CD4-positive, alpha-beta T cell treated with Interleukin-6 for 4 hours (primary cell): ENCODE measurements around the gene YEATS4.
"Not testable (repeated sequence)": the region's sequence is repeated elsewhere in the genome, so short reads cannot be mapped to it uniquely, and the experiment has no call there.

Source experiments
- DNase-seq: peaks from one replicate; pipeline ENCODE4 v3.0.0-alpha.2; 2020; ENCODE audit warnings: mixed read lengths

The YEATS4 gene

GRCh38 chr12:69359531-69360347 lies at the start of gene YEATS4:
Gene YEATS4 (plus strand): TSS chr12:69359743. CDS start chr12:69359973, 230 bp downstream.
- peak; percentile 88 for DNase-seq

- DNase-seq, result no peak
These were observed 46.3 kb upstream of the YEATS4 start for GRCh38 chr12:69313209-69313608.

- not testable (repeated sequence) for DNase-seq
These were observed 42.8 kb upstream of the YEATS4 start for GRCh38 chr12:69316784-69317183.

DNA sequence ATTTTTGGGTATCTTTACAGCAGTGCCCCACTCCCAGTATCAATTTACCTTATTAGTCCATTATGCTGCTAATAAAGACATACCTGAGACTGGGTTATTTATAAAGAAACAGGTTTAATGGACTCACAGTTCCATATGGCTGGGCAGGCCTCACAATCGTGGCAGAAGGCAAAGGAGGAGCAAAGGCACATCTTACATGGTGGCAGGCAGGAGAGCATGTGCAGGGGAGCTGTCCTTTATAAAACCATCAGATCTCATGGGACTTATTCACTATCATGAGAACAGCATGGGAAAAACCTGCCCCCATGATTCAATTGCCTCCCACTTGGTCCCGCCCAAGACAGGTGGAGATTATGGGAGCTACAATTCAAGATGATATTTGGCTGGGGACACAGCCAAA lies 42.3 kb upstream of the YEATS4 start:
- not testable (repeated sequence) for DNase-seq

DNA sequence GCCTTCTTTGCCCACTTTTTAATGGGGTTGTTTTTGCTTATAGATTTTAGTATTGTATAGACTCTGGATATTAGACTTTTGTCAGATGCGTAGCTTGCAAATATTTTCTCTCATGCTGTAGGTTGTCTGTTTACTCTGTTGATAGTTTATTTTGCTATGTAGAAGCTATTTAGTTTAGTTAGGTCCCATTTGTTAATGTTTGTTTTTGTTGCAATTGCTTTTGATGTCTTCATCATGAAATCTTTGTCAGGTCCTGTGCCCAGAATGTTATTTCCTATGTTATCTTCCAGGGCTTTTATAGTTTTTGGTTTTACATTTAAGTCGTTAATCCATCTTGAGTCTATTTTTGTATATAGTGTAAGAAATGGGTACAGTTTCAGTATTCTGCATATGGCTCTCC lies 41.3 kb upstream of the YEATS4 start:
- DNase-seq, result no peak

DNA sequence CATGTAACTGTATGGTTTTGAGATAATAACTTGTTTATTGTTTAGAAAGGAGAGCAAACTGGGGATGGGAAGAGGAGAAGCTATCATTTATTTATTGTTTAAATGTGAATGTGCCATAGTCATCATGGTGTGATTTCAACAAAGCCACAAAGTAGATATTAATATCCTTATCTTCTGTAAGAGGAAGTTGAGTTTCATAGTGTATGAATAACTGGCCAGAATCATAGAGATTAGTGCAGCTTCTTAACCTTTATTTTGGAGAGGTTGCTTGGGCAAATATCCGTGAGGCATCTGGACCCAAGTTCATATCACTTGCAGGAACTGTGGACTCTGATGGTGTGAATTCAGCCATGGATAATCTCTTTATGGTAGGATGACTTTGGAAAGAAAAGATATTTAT lies 38.2 kb upstream of the YEATS4 start:
- DNase-seq, result no peak

GRCh38 chr12:69324797-69325466 lies 34.6 kb upstream of the YEATS4 start:
- DNase-seq, result no peak

GRCh38 chr12:69328426-69328825 lies 31.1 kb upstream of the YEATS4 start:
- DNase-seq, result no peak

- DNase-seq, result peak; percentile 50
These were observed 29.7 kb upstream of the YEATS4 start for GRCh38 chr12:69329669-69330428.

DNA sequence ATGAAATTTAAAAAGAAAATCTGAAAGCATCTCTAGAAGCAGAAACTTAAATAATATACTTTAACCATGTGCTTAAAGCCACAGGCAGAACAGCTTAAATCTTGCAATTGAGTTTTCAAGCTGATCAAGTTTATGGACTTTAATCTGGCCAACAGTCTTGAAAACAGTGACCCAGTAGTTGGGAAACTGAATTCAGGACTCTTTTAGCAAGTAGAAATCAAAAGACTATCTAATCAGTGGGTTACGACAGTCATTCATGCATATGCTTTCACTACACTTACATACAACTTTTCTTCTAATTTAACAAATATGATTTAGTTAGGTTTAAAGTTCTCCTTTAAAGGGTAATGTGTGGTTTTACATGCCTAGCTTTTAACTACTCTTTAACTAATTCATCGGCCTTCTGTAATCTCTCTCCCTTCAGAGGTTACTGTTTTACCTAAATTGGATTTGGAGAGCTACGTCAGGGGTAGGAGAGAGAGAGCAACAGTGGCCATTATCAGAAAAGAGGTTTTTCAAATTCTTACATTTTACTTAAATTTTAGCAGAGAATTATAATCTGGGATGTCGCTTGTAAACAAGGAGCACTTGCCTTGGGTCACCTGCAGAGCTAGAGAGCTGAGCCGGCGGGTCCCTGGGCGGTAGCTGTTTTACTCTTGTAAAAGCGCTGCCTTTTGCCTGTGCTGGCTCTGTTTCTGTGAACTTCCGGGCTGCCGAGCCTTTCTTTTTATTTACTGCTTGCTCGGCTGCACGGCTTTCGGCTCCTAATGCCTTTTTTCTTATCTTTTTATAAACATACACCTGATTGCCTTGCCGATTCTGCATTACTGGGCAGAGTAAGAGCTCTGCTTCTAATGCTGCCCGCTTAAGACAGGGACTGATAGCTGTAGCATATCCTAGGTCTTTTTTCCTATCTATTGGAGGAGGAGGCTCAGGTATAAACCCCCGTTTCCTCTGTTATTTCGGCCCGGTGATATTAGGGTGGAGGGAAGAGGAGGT lies 28.8 kb upstream of the YEATS4 start:
- peak; percentile 74 for DNase-seq

DNA sequence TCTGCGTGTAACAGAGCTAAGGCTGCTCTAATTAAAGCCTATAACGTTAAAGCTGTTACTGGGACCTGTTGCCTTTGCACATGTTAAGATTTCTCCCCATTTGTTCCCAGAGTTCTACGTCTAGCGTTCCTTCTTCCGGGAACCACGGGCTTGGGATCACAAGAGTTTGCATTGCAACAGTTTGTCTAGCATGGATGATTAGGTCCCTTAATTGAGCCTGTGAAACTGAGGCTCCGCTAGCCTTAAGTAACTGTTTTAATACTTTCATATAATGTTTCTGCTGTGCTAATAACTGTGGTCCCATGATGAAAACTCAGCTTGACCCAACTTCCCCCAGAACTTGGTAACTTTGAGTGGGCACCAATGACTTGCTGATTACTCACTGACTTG lies 28.0 kb upstream of the YEATS4 start:
- no peak for DNase-seq

DNA sequence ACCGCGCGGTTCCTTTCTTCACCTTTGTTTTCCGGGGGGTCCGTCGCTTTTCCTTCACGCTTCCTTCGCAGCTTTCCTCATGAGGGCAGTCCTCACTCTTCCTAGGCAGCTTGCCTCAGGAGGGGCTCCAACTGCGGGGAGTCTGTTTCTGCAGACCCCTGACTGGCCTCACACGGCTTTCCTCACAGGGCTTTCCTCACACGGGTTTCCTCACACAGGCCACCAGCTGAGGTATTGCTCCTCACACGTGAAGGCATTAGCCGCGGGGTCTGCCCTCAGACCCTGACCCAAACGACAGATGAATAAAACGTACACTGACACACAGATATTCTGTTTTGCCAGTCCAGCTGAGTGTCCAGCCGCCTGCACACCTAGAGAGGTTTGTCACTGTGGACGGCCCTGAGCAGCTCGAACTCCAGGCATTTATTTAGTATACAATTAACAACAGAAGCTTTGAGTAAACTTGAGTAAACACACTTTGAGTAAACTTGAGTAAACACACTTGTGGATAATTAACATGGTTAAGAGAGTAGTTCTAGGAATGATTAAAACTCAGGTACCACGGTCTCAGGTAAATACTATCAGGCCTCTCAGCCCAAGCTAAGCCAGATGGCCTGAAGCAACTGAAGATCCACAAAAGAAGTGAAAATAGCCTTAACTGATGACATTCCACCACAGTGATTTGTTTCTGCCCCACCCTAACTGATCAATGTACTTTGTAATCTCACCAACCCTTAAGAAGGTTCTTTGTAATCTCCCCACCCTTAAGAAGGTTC lies 27.4 kb upstream of the YEATS4 start:
- no peak for DNase-seq

GRCh38 chr12:69332815-69333358 lies 26.7 kb upstream of the YEATS4 start:
- no peak for DNase-seq

DNA sequence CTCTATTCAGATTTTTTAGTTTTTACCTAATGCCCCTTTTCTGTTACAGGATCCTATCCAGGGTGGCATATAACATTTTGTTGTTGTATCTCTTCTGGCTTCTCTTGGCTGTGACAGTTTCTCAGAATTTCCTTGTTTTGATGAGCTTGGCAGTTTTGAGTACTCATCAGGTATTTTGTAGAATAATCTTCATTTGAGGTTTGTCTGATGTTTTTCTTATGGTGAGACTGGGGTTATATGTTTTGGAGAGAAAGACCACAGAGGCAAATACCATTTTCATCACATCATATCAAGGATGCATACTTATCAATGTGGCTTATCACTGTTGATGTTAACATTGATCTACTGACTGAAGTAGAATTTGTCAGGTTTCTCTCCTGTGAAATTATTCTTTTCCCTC lies 25.4 kb upstream of the YEATS4 start:
- no peak for DNase-seq

DNA sequence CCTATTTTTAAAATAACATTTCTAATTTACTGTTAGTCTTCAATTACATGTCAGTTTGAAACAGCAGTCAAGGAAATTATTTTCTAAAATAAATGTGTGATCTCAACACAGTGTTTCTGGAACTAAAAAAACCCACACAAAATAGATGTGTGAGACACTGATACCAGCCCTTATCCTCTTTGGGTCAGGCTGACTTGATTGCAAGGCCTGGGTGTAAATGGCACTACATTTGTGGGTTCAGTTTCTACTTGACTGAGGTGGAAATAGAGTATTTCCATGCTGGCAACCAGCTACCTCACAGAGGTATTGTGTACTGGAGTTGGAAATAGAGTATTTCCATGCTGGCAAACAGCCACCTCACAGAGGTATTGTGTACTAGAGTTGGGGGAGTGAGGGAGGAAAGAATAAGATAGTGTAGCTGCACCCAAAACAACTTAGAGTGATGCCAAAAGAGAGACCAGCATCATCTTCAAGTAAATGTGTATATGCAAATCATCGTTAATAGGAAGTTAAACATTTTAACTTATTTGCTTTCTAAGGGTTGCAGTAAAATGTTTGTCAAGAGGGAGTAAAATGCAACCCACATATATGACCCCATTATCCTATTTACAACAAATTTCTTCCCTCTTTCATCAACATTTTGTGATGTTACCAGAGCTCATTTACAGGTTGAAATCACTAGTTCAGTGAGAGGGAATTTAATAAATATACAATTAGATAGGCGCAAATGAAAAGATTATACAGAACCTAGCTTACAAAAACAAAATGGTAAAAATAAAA lies 22.0 kb upstream of the YEATS4 start:
- DNase-seq, result no peak

DNA sequence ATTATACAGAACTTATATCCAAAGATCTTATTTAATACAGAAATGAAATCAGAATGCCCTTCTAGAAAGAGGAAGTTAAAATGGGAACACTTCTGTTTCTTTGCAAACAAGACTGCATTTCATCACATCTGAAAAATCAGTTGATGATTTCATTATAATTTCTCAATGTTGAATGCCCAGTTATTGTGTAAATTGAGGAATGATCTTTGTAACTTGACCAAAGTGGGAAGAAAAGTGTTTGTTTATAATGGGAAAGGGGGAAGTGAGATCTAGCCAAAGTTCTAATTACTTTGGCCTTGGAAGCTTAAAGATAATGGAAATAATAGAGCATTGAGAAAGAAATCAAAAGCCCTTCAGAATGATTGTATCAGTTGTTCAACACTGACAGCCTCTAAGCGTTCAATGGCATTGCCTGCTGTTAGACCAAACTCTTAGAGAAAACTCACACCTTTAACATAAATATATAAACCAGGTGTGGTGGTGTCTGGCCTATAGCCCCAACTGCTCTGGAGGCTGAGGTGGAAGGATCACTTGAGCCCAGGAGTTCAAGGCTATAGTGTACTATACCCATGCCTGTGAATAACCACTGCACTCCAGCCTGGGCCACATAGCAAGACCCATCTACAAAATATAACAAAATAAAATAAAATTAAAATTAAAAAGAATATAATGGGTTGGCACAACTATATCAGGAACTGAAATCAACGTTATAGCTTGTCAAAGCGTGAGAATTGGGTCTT lies 21.3 kb upstream of the YEATS4 start:
- DNase-seq, result no peak

DNA sequence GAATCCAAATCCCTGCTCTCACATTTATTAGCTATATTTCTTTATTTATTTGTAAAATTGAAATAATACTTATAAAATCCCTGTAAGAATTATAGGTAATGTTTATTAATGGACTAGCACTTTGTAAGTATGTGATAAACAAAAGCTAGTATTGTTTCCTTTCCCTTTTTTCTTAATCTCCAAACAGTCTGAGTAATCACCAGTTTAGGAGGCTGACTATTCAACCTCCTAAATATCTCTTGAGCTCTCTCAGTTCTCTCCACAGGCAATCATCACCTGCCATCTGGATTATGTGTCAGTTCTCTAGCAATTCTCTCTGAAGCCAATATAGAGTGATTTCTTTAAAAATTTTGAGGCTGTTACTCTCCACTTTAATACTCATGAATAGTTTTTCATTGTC lies 20.6 kb upstream of the YEATS4 start:
- no peak for DNase-seq

- no peak for DNase-seq
These were observed 19.5 kb upstream of the YEATS4 start for GRCh38 chr12:69339999-69340398.

DNA sequence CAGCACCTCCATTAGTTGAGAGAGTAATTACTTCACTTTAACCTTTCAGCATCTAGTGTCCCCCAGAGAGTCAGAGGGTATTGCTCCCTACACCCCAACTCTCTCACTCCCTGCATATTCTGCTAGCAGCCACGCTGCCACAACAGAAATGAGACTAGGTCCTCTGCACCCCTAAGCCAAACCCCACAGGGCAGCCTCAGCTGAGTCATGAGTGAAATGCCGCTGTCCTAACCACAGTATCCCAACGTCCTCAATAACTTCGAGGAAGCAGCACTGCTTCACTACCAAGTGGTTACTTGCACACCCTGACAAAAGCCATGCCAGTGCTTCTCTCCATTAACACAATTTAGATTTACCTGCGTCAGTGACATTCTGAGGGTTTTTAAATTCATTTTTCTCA lies 18.2 kb upstream of the YEATS4 start:
- DNase-seq, result no peak

DNA sequence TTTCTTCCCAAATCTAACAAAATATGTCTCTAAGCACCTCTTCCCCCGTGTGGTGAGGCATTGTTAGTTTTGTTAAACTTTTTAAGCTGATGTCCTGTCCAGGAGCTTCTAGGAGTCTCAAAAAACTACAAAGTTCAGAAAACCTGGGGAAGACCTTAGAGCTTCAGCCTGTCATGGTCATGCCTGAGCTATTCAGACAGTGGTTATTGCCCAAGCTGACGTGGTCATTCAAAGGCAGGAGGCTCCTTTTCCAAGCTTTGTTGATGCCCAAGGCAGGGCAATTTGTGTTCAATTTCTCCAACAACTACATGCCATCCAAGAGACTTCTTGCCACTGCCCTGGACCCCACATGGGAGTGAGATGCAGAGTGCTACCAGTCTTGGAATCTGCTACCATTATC lies 17.1 kb upstream of the YEATS4 start:
- DNase-seq, result no peak
